Psoas muscle (tissue), 8 donors: ENCODE measurements around the gene G2E3. TPM values are rescaled to one million over a fixed set of nuclear protein-coding genes. Genes with fewer than 3 reads are reported as not detected.
"Not testable (repeated sequence)": the region's sequence is repeated elsewhere in the genome, so short reads cannot be mapped to it uniquely, and the experiment has no call there.

ENCODE experiments used
- ATAC-seq, 4 donors: fragments of 200-7000 bp; cut with Tn5 transposase; one replicate each; pipeline ENCODE4 v1.9.1; 2020; ENCODE audit warnings: moderate library complexity in 3 of 4, mild to moderate bottlenecking in 2 of 4
- DNase-seq, 2 donors: peaks; one replicate each; pipeline ENCODE4 v3.0.0-alpha.2; 2020
- H3K27ac ChIP-seq: fragments of 200-600 bp; one replicate; pipeline ENCODE4 v1.8.0; 2022
- H3K27me3 ChIP-seq, 3 donors: fragments of 200-600 bp in 1 of 3; one replicate each; pipeline versions ENCODE4 v1.6.1 to v1.8.0; 2013 to 2022; ENCODE audit warnings: low read length in 2 of 3, mild to moderate bottlenecking in 2 of 3, moderate library complexity in 1 of 3; ENCODE audit not compliant: insufficient read depth in 3 of 3
- H3K36me3 ChIP-seq, 2 donors: fragments of 200-600 bp in 1 of 2; one replicate each; pipeline versions ENCODE4 v1.6.1 to v1.8.0; 2013 to 2022; ENCODE audit warnings: low read depth in 1 of 2, mild to moderate bottlenecking in 1 of 2, moderate library complexity in 1 of 2; ENCODE audit not compliant: insufficient read depth in 1 of 2
- H3K4me1 ChIP-seq: fragments of 200-600 bp; one replicate; pipeline ENCODE4 v1.8.0; 2022
- H3K4me3 ChIP-seq: fragments of 200-600 bp; one replicate; pipeline ENCODE4 v1.8.0; 2022; ENCODE audit warnings: mild to moderate bottlenecking
- H3K9me3 ChIP-seq: fragments of 200-600 bp; one replicate; pipeline ENCODE4 v1.8.0; 2022
- CTCF ChIP-seq: fragments of 200-600 bp; IDR thresholded peaks from one replicate; pipeline ENCODE4 v1.8.0; 2022; ENCODE audit warnings: antibody characterized with exemption
- WGBS, 3 donors: extraction: QIAGEN DNeasy Blood & Tissue Kit; methylation state at CpG; one replicate each; pipeline versions ENCODE4 v1.1.6 to v1.1.7; 2013; 5-methylcytosine and 5-hydroxymethylcytosine counted together
- intact Hi-C, 2 donors: fragments of 100-400 bp; cut with DNase I; formaldehyde crosslinking; loops; one replicate each; pipeline versions ENCODE4 v1.11.0 to v1.14.2; 2022
- polyA plus RNA-seq, 3 donors: library from polyadenylated mRNA; stranded (reverse); fragments of 200-250 nt; gene quantifications; one replicate each; pipeline ENCODE4 v1.2.3, GENCODE V29; 2013
- total RNA-seq, 4 donors: library from RNA; stranded (reverse); fragmentation: NEBNext Ultra II Directional in 2 of 4; extraction: Animal tissue kit (Norgen Biotek cat#: 25700) in 2 of 4; gene quantifications; one replicate each; pipeline versions ENCODE4 v1.2.1 to v1.2.4, GENCODE V29; 2021 to 2023
- donor health status: healthy with polysubstance abuse.
- donor health status: DM: no; HTN: no; CAD: no; lungs with moderate emphysema.
- donor health status: Bipolar disorder and iron deficiency.
- donor health status: healthy.
- donor health status: DM: yes; HTN: yes; CAD: no.
- donor health status: DM: no; HTN: no; CAD: no.
- donor health status: DM: no; HTN: no; CAD: no.
- donor health status: DM: yes; HTN: yes; CAD: no.

G2E3 gene
- total and polyA plus RNA-seq, 7 donors: 1.9 to 8.0 (median 5.0) TPM

GRCh38 chr14:30621940-30622830 lies 63.2 kb downstream of the G2E3 start, which contains the start of gene SCFD1:
SCFD1 (plus strand) TSS chr14:30622319; CDS start chr14:30622339, 20 bp downstream.
- peak within 1 kb of the TSS; percentile 94 for H3K27ac ChIP-seq
- DNase-seq (peak; percentile 93 to 97), ATAC-seq (peak; percentile 99 to 100 (median 100))
- no peaks in the 10 kb centered on the region for H3K9me3 ChIP-seq
- intact Hi-C loops: no loop called here
- peak within 1 kb of the TSS; percentile 95 for H3K4me3 ChIP-seq
- H3K4me1 ChIP-seq: peaks cover 26% of the 10 kb centered on the region
- no peak for TF ChIP-seq CTCF
- H3K36me3 ChIP-seq: peaks cover 2 to 3% of the 10 kb centered on the region in 2 donors
- WGBS, 3 donors: 0 to 1% (median 0%) methylated on average over 35 of the region's 35 CpGs
- no peaks in the 10 kb centered on the region for H3K27me3 ChIP-seq

- DNase-seq (no peak), ATAC-seq (no peak)
- H3K4me3 ChIP-seq: peak overlapping the region; percentile 95
- no peak overlapping the region for H3K27ac ChIP-seq
- intact Hi-C loops: no loop called here
- no peaks in the 10 kb centered on the region for H3K27me3 ChIP-seq
- 67 to 76% (median 71%) methylated on average over 7 of the region's 7 CpGs for WGBS, 3 donors
- H3K36me3 ChIP-seq: peaks cover 0 to 2% of the 10 kb centered on the region in 2 donors
- no peak for TF ChIP-seq CTCF
- peaks cover 26% of the 10 kb centered on the region for H3K4me1 ChIP-seq
- H3K9me3 ChIP-seq: no peaks in the 10 kb centered on the region
These were observed 64.6 kb downstream of the G2E3 start for GRCh38 chr14:30623412-30624131.

GRCh38 chr14:30624132-30624423 lies 65.1 kb downstream of the G2E3 start:
- DNase-seq (no peak), ATAC-seq (no peak)
- 89 to 95% (median 95%) methylated on average over 5 of the region's 5 CpGs for WGBS, 3 donors
- intact Hi-C loops: no loop called here
- Histone ChIP-seq H3K4me3 (no peak overlapping the region), H3K36me3 (peaks cover under 1 to 2% of the 10 kb centered on the region in 2 donors), H3K27me3 (no peaks in the 10 kb centered on the region), H3K27ac (no peak overlapping the region), H3K4me1 (peaks cover 26% of the 10 kb centered on the region), H3K9me3 (no peaks in the 10 kb centered on the region)
- no peak for TF ChIP-seq CTCF

- no peaks in the 10 kb centered on the region for H3K9me3 ChIP-seq
- no peak overlapping the region for H3K27ac ChIP-seq
- DNase-seq (no peak), ATAC-seq (no peak)
- peaks cover 26% of the 10 kb centered on the region for H3K4me1 ChIP-seq
- intact Hi-C loops: no loop called here
- no peak for TF ChIP-seq CTCF
- no peak overlapping the region for H3K4me3 ChIP-seq
- 93 to 96% (median 93%) methylated on average over 3 of the region's 3 CpGs for WGBS, 3 donors
- no peaks in the 10 kb centered on the region for H3K27me3 ChIP-seq
- peaks cover 2 to 6% of the 10 kb centered on the region in 2 donors for H3K36me3 ChIP-seq
These were observed 66.6 kb downstream of the G2E3 start for GRCh38 chr14:30625533-30625932.

GRCh38 chr14:30629432-30629831 lies 70.5 kb downstream of the G2E3 start:
- H3K4me3 ChIP-seq, H3K27ac ChIP-seq, DNase-seq, intact Hi-C loops, H3K9me3 ChIP-seq, ATAC-seq, H3K27me3 ChIP-seq: not testable (repeated sequence)
- H3K4me1 ChIP-seq: peaks cover 13% of the 10 kb centered on the region
- 93 to 95% (median 95%) methylated on average over 8 of the region's 8 CpGs for WGBS, 3 donors
- H3K36me3 ChIP-seq: peaks cover 10 to 44% of the 10 kb centered on the region in 2 donors
